Muscle of leg (tissue), 11 donors: ENCODE data around the gene PAGR1. TPM values are rescaled to one million over a fixed set of nuclear protein-coding genes. Genes with fewer than 3 reads are reported as not detected.

Experiments used
- DNase-seq: peaks from one replicate; pipeline ENCODE4 v3.0.0; 2013
- H3K27ac ChIP-seq: one replicate; pipeline ENCODE4 v1.5.1; 2013; ENCODE audit warnings: mild to moderate bottlenecking, low read length, control low read depth
- H3K27me3 ChIP-seq: one replicate; pipeline ENCODE4 v1.6.1; 2013; ENCODE audit warnings: low read length; ENCODE audit not compliant: control insufficient read depth, insufficient read depth
- H3K36me3 ChIP-seq: one replicate; pipeline ENCODE4 v1.6.1; 2013; ENCODE audit warnings: low read length; ENCODE audit not compliant: control insufficient read depth, insufficient read depth
- H3K4me1 ChIP-seq: one replicate; pipeline ENCODE4 v1.6.1; 2013; ENCODE audit warnings: low read length; ENCODE audit not compliant: control insufficient read depth, insufficient read depth
- H3K4me3 ChIP-seq: one replicate; pipeline ENCODE4 v1.5.1; 2013; ENCODE audit warnings: low read length, control low read depth
- H3K9me3 ChIP-seq: replicated peaks from 2 replicates; pipeline ENCODE4 v1.6.1; 2013; ENCODE audit warnings: low read depth, low read length; ENCODE audit not compliant: control insufficient read depth
- WGBS: methylation state at CpG from one replicate; pipeline ENCODE4 v1.1.5; 2013; ENCODE audit warnings: missing lambda C conversion rate; ENCODE audit not compliant: insufficient coverage; 5-methylcytosine and 5-hydroxymethylcytosine counted together
- polyA plus RNA-seq, 8 donors: library from polyadenylated mRNA; unstranded; fragments of 120-200 nt; gene quantifications; one replicate each; pipeline versions ENCODE4 v1.2.1 to v1.2.3, GENCODE V29; 2013; ENCODE audit warnings: inconsistent platforms in 1 of 8, low replicate concordance in 1 of 8; ENCODE audit not compliant: insufficient read length in 8 of 8, insufficient read depth in 1 of 8
- total RNA-seq: library from RNA; stranded (reverse); fragments of 120-200 nt; gene quantifications from one replicate; pipeline ENCODE4 v1.2.4, GENCODE V29; 2013

Gene PAGR1
- total and polyA plus RNA-seq, 9 donors = 28.7 to 46.4 (median 32.4) TPM

DNA sequence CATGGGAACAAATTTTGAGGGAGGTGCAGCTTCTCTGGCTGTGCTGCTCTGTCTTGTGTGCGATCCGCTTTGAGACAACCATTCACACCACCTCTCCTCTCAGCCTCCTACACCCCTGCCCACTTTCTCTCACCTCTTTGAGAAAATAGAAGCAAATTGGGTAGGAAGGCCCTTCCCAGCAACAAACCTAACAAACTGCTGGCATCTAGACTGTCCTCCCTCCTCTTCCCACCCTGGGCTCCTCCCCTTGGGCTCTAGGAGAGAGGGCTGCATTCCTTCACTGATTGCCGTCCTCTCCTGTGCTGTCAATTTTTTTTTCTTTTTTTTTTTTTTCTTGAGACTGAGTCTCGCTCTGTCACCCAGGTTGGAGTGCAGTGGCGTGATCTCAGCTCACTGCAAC is 33.6 kb downstream of the PAGR1 start:
- Histone ChIP-seq H3K4me3 (no peak overlapping the region), H3K27ac (no peak overlapping the region), H3K36me3 (peaks cover 21% of the 10 kb centered on the region), H3K9me3 (no peaks in the 10 kb centered on the region), H3K4me1 (no peaks in the 10 kb centered on the region), H3K27me3 (no peaks in the 10 kb centered on the region)
- DNase-seq = no peak
- WGBS = 17% methylated on average over 1 of the region's 5 CpGs

GRCh38 chr16:29850998-29851397 is 35.0 kb downstream of the PAGR1 start:
- H3K4me1 ChIP-seq = no peaks in the 10 kb centered on the region
- H3K4me3 ChIP-seq = no peak overlapping the region
- no peak for DNase-seq
- peaks cover 9% of the 10 kb centered on the region for H3K36me3 ChIP-seq
- WGBS = no CpG with 5 or more reads among the region's 3 CpGs
- H3K27me3 ChIP-seq = no peaks in the 10 kb centered on the region
- no peaks in the 10 kb centered on the region for H3K9me3 ChIP-seq
- H3K27ac ChIP-seq = no peak overlapping the region

- Histone ChIP-seq H3K27me3 (no peaks in the 10 kb centered on the region), H3K4me1 (peaks cover 2% of the 10 kb centered on the region), H3K27ac (peak overlapping the region; percentile 32), H3K4me3 (no peak overlapping the region), H3K9me3 (no peaks in the 10 kb centered on the region), H3K36me3 (peaks cover 2% of the 10 kb centered on the region)
- DNase-seq = peak; percentile 87
- no CpG with 5 or more reads among the region's 7 CpGs for WGBS
Observed at GRCh38 chr16:29852654-29853053, 36.7 kb downstream of the PAGR1 start.

DNA sequence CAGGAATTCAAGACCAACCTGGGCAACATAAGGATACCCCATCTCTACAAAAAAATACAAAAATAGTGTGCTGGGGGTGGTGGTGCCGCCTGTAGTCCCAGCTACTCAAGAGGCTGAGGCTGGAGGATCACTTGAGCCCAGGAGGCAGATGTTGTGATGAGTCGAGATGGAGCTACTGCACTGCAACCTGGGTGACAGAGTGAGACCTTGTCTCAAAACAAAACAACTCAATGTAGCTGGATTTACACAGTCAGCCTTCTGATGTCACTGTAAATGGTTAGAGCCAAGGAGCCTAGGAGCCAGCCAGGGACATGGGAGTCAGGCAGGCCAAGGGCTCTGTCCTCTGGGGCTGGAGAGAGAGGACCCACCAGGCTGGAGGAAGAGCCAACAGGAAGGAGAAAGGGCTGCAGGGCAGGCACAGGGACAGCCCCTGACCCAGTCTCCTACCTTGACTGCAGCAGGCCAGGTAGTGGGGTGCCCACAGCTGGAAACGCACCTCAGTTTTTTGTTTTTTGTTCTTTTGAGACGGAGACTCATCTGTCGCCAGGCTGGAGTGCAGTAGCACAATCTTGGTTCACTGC is 38.7 kb downstream of the PAGR1 start:
- no peak for DNase-seq
- Histone ChIP-seq H3K27ac (no peak overlapping the region), H3K9me3 (no peaks in the 10 kb centered on the region), H3K4me3 (no peak overlapping the region), H3K4me1 (peaks cover 2% of the 10 kb centered on the region), H3K36me3 (peaks cover 12% of the 10 kb centered on the region), H3K27me3 (no peaks in the 10 kb centered on the region)
- 84% methylated on average over 3 of the region's 5 CpGs for WGBS

DNA sequence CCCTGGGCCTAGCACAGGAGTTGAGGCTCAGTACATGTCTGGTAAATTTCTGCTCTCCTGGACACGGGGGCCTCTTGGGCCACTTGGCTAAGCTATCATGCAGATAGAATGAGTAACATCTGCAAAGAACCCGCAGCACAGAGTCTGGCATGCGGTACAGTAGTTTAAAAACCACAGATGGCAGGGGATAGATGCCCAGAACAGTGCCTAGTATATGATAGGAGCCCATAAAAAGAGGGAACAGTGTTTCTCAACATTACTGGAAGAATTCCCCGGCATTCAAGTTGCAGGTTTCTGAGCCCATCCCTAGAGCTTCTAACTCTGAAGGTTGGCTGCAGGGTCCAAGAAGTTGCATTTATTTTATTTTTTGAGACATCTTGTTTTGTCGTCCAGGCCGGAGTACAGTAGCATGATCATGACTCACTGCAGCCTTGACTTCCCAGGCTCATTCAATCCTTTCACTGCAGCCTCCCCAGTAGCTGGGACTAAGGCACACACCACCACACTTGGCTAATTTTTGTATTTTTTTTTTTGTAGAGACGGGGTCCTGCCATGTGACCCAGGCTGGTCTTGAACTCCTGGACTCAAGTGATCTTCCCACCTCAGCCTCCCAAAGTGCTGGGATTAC is 41.3 kb downstream of the PAGR1 start:
- Histone ChIP-seq H3K27me3 (no peaks in the 10 kb centered on the region), H3K27ac (no peak overlapping the region), H3K4me1 (peaks cover 7% of the 10 kb centered on the region), H3K4me3 (no peak overlapping the region), H3K36me3 (peaks cover 28% of the 10 kb centered on the region), H3K9me3 (no peaks in the 10 kb centered on the region)
- 80% methylated on average over 2 of the region's 7 CpGs for WGBS
- no peak for DNase-seq

DNA sequence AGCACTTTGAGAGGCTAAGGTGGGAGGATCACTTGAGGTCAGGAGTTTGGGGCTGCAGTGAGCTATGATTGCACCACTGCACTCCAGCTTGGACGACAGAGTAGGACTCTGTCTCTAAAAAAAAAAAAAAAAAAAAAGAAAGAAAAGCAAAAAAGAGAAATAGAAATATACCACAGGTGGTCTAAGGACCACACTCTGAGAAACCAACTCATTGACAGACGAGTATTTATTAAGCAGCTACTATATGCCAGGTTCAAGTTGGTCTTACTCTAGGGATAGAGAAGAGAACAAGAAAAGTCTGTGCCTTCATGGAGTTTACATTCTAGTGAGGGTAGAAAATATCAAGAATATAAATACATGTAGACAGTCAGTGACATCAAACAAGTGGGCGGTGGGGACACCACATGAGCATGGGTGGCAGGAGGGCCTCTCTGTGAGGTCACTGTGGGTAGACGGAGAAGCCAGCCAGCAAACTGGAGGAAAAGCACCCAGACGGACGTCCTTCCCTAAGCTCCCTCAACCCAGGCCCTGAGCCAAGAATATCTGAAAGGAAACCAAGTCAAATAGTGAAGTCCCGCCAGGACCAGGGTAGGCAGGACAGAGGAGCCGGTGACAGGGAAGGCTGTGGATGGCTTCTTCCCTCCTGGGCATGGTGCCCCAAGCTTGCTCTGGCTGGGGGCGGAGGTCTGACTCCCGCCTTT is 42.3 kb downstream of the PAGR1 start:
- Histone ChIP-seq H3K36me3 (peaks cover 28% of the 10 kb centered on the region), H3K4me3 (no peak overlapping the region), H3K4me1 (peaks cover 10% of the 10 kb centered on the region), H3K27ac (no peak overlapping the region), H3K27me3 (no peaks in the 10 kb centered on the region), H3K9me3 (no peaks in the 10 kb centered on the region)
- 78% methylated on average over 5 of the region's 10 CpGs for WGBS
- no peak for DNase-seq

DNA sequence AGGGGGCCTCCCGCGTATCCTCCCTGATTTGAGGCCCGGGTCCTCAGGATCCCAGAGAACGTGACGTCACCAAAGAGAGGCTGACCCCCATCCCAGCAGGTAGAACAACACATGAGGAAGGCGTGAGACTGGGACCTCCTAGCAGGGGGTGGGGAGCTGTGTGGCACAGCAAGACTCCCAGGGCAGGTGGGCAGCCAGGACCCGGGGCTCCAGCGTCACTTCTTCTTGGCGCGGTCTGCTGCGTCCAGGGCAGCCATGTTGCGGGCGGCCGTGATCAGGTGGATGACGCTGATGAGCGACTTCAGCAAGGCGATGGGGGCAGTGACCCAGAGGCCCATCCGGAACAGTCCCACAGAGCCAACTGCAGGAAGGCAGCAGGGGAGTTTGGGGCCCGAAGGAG is 43.0 kb downstream of the PAGR1 start:
- no peak overlapping the region for H3K4me3 ChIP-seq
- H3K9me3 ChIP-seq = no peaks in the 10 kb centered on the region
- WGBS = 89% methylated on average over 13 of the region's 19 CpGs
- DNase-seq = no peak
- no peaks in the 10 kb centered on the region for H3K27me3 ChIP-seq
- no peak overlapping the region for H3K27ac ChIP-seq
- peaks cover 28% of the 10 kb centered on the region for H3K36me3 ChIP-seq
- H3K4me1 ChIP-seq = peaks cover 14% of the 10 kb centered on the region

DNA sequence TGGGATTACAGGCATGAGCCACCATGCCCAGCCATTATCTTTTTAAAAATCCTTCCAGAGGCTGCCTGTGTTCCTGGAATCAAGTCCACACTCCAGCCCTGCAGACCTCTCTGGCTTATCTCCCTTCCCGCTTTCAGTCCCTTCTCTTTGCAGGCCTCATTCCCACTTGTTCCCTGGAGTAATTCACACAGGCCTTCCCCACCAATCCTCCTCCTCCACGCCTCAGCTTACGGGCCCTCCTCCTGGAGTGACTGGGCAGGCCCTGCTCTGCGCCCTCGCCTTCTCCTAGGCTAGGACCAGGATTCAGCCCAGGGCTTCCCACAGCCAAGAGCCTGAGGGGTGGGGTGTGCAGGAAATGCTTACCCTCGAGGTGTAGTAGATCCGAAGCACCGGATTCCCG is 44.3 kb downstream of the PAGR1 start:
- no peak for DNase-seq
- H3K27ac ChIP-seq = no peak overlapping the region
- peaks cover 28% of the 10 kb centered on the region for H3K36me3 ChIP-seq
- H3K4me3 ChIP-seq = no peak overlapping the region
- peaks cover 14% of the 10 kb centered on the region for H3K4me1 ChIP-seq
- no peaks in the 10 kb centered on the region for H3K27me3 ChIP-seq
- 96% methylated on average over 5 of the region's 9 CpGs for WGBS
- H3K9me3 ChIP-seq = no peaks in the 10 kb centered on the region

- H3K36me3 ChIP-seq = peaks cover 28% of the 10 kb centered on the region
- WGBS = 0% methylated on average over 25 of the region's 27 CpGs
- no peaks in the 10 kb centered on the region for H3K27me3 ChIP-seq
- peaks cover 12% of the 10 kb centered on the region for H3K4me1 ChIP-seq
- peak; percentile 33 for DNase-seq
- H3K9me3 ChIP-seq = no peaks in the 10 kb centered on the region
- H3K27ac ChIP-seq = peak overlapping the region; percentile 20
- H3K4me3 ChIP-seq = peak overlapping the region; percentile 85
Observed at GRCh38 chr16:29862383-29862883, 46.5 kb downstream of the PAGR1 start.

DNA sequence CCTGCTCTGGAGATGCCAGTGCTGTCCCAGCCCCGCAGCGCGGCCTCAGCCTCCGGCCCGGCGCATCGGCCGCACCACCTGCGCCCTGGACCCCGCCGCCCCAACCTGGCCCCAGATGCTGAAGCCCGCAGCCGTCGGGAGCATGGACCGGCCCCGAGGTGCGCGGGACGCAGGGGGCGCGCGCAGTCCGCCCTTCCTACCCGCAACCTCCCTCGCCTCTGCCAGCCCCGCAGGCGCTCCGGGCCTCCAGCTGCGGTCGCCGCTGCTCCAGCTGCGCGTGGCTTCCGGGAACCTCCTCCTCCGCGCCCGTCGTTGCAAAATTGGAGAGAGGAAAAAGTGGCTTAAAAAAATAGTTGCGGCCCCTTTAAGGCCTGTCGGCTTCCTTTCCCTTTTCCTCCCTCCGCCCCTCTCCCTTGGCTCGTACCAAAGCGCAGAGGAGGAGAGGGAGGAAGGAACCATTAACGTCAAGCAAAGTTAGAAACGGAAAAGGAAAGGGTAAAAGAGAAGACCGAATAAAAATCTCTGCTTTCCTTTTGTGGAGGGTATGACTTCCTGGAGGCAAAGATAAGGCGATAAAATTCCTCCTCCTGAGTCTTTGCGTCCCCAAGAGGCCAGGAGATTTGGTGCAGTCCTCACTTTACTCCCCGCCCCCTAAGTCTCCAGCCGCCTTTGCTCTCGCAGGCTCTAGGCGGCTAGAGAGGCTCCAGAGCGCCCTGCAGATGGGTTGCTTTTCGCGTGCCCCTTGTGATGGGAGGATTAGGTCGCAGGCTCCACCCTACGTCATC is 47.1 kb downstream of the PAGR1 start, which contains the start of gene CDIPT:
Gene CDIPT (minus strand): TSS at position 343 of the 785 bp plus-strand sequence. CDS start 369 bp downstream, outside the sequence.
- WGBS = 0% methylated on average over 22 of the region's 57 CpGs
- H3K27me3 ChIP-seq = no peaks in the 10 kb centered on the region
- H3K36me3 ChIP-seq = peaks cover 28% of the 10 kb centered on the region
- H3K4me1 ChIP-seq = peaks cover 12% of the 10 kb centered on the region
- H3K27ac ChIP-seq = peak within 1 kb of the TSS; percentile 98
- DNase-seq = peak; percentile 99
- H3K9me3 ChIP-seq = no peaks in the 10 kb centered on the region
- peak within 1 kb of the TSS; percentile 85 for H3K4me3 ChIP-seq
